ENCODE measurements around the gene KCND3.
A peak's percentile ranks its signal among the peaks of the same experiment; 100 is the strongest.

The KCND3 gene

DNA sequence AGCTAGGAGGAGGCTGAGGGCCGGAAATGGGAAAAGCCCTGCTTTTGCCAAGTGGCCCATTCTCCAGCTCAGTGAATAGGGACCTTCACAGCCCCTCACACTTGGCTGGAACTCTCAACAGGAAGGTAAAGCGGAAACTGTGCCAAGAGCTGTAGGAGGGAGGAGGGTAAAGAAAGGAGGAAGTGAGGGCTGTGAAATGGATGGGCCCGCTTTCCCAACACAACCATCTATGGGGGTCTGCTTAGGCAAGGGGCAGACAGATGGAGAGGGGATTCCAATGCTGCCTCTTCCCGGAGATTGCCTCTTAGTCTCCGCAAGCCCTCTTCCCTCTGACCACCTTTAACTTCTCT, 255.5 kb downstream of the KCND3 start:
- TF ChIP-seq, protein P1, sequence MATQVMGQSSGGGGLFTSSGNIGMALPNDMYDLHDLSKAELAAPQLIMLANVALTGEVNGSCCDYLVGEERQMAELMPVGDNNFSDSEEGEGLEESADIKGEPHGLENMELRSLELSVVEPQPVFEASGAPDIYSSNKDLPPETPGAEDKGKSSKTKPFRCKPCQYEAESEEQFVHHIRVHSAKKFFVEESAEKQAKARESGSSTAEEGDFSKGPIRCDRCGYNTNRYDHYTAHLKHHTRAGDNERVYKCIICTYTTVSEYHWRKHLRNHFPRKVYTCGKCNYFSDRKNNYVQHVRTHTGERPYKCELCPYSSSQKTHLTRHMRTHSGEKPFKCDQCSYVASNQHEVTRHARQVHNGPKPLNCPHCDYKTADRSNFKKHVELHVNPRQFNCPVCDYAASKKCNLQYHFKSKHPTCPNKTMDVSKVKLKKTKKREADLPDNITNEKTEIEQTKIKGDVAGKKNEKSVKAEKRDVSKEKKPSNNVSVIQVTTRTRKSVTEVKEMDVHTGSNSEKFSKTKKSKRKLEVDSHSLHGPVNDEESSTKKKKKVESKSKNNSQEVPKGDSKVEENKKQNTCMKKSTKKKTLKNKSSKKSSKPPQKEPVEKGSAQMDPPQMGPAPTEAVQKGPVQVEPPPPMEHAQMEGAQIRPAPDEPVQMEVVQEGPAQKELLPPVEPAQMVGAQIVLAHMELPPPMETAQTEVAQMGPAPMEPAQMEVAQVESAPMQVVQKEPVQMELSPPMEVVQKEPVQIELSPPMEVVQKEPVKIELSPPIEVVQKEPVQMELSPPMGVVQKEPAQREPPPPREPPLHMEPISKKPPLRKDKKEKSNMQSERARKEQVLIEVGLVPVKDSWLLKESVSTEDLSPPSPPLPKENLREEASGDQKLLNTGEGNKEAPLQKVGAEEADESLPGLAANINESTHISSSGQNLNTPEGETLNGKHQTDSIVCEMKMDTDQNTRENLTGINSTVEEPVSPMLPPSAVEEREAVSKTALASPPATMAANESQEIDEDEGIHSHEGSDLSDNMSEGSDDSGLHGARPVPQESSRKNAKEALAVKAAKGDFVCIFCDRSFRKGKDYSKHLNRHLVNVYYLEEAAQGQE (IDR thresholded peaks at IDR 0.05; ENCODE audit: insufficient replicate concordance, low read depth) = no peak
- 0 out of 2 replicates have a peak, but pooled peaks have one; percentile 22 for TF ChIP-seq POLR2AphosphoS5 (IDR thresholded peaks at IDR 0.05; ENCODE audit: low read depth)
- TF ChIP-seq GABPA (IDR thresholded peaks at IDR 0.05; ENCODE audit: low read depth) = no peak
- TF ChIP-seq, protein P2, sequence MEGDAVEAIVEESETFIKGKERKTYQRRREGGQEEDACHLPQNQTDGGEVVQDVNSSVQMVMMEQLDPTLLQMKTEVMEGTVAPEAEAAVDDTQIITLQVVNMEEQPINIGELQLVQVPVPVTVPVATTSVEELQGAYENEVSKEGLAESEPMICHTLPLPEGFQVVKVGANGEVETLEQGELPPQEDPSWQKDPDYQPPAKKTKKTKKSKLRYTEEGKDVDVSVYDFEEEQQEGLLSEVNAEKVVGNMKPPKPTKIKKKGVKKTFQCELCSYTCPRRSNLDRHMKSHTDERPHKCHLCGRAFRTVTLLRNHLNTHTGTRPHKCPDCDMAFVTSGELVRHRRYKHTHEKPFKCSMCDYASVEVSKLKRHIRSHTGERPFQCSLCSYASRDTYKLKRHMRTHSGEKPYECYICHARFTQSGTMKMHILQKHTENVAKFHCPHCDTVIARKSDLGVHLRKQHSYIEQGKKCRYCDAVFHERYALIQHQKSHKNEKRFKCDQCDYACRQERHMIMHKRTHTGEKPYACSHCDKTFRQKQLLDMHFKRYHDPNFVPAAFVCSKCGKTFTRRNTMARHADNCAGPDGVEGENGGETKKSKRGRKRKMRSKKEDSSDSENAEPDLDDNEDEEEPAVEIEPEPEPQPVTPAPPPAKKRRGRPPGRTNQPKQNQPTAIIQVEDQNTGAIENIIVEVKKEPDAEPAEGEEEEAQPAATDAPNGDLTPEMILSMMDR (IDR thresholded peaks at IDR 0.05; ENCODE audit: insufficient read depth, low read length) = no peak
- peak; percentile 93 for TF ChIP-seq SPI1 (IDR thresholded peaks at IDR 0.05; ENCODE audit: borderline replicate concordance, low read depth)
- H3K27ac ChIP-seq (replicated peaks) = peak overlapping the region; percentile 93
- H3K4me3 ChIP-seq (replicated peaks; ENCODE audit: insufficient read depth, low read length) = no peak overlapping the region
- peak in 1 of 2 experiments; percentile 81 for DNase-seq (ENCODE audit: low read depth in 1 of 2, low spot score in 1 of 2)
- no peaks in the 10 kb centered on the region for H3K27me3 ChIP-seq (ENCODE audit: insufficient read depth, poor library complexity, severe bottlenecking)

DNA sequence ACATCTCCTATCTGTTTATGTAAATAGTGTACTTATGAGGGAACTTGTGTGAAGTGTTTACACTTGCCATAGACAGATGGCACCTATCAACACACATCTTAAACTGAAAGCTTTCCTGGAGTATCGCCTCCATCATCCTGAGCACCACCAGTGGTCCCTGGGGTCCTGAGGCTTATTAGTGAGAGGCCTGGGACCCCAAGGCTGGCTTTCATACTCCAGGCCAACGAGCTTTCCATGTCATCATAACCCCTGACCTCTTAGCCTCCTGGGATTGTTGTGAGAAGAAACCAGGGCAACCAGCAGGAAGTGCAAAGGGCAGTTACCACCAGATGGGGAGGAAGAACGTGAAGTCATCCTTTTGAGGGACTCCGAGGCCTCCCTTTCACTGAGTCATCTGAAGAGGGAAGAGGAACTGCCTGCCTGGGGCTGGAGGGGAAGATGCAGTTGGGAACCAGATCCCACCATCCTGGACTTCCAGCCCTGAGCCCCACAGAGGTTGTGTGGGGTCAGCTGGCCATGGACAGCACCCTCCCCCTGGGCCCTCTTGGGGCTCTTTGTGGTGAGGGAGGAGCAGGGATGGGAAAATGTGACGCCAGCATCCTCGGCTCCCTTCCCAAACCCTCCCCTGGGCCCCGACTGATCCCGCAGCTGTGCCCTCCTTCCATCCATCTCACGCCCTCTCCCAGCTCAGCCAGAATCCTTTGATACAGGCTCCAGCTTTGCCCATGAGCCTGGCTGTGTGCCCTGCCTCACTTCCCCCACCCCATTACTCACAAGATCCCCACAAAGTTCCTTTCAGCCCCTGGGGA, 256.1 kb downstream of the KCND3 start:
- peak; percentile 92 to 98 for DNase-seq (ENCODE audit: low read depth in 1 of 2, low spot score in 1 of 2)
- Histone ChIP-seq H3K27ac (replicated peaks) (peak overlapping the region; percentile 93), H3K4me3 (replicated peaks; ENCODE audit: insufficient read depth, low read length) (peak overlapping the region; percentile 26), H3K27me3 (ENCODE audit: insufficient read depth, poor library complexity, severe bottlenecking) (no peaks in the 10 kb centered on the region)
- TF ChIP-seq GABPA (IDR thresholded peaks at IDR 0.05; ENCODE audit: low read depth) (no peak), SPI1 (IDR thresholded peaks at IDR 0.05; ENCODE audit: borderline replicate concordance, low read depth) (peak; percentile 96), POLR2AphosphoS5 (IDR thresholded peaks at IDR 0.05; ENCODE audit: low read depth) (peak; percentile 60; the same call in 1 of the 2 replicates)

DNA sequence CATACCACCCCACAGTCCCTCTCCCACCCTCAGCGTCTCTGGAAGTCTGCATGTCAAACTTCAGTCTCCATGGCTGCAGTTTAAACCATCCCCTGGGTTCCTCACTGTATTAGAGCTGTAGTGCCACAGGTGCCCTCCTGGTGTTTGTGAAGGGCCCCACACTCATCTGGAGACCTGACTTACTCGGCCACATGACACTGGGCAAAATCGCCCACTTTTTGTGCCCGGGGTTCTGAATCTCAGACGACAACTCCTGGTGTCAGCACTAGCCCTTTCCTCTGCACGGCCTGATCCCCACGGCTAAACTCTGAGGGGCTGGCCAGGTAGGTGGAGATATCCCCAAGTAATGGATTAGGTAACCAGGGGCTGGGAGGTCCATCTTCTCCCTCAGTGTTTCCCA, 256.8 kb downstream of the KCND3 start:
- Histone ChIP-seq H3K27me3 (ENCODE audit: insufficient read depth, poor library complexity, severe bottlenecking) (no peaks in the 10 kb centered on the region), H3K27ac (replicated peaks) (peak overlapping the region; percentile 93), H3K4me3 (replicated peaks; ENCODE audit: insufficient read depth, low read length) (no peak overlapping the region)
- TF ChIP-seq, protein P1 (IDR thresholded peaks at IDR 0.05; ENCODE audit: insufficient replicate concordance, low read depth) = no peak
- no peak for TF ChIP-seq POLR2AphosphoS5 (IDR thresholded peaks at IDR 0.05; ENCODE audit: low read depth)
- no peak for TF ChIP-seq SPI1 (IDR thresholded peaks at IDR 0.05; ENCODE audit: borderline replicate concordance, low read depth)
- TF ChIP-seq, protein P2 (IDR thresholded peaks at IDR 0.05; ENCODE audit: insufficient read depth, low read length) = no peak
- TF ChIP-seq GABPA (IDR thresholded peaks at IDR 0.05; ENCODE audit: low read depth) = no peak
- no peak for DNase-seq (ENCODE audit: low read depth in 1 of 2, low spot score in 1 of 2)

DNA sequence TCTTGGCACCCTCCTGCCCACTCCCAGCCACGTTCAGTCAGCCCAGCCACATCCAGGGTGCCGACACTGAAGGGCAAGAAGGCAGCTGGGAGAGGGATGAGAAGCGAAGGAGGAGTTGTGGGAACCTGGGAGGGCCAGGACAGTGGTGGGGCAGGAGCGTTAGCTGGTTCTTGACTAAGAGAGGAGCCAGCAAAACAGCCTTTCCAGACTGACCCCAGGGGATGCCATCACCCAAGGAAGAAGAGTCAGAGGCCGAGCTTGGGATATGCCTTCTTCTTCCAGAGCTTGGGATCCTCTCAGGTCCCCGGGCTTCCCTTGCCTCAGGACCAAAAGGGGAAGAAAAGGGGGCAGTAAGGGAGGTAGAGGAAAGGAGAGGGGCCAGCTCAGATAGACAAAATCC, 257.5 kb downstream of the KCND3 start:
- TF ChIP-seq SPI1 (IDR thresholded peaks at IDR 0.05; ENCODE audit: borderline replicate concordance, low read depth) (no peak), GABPA (IDR thresholded peaks at IDR 0.05; ENCODE audit: low read depth) (no peak), POLR2AphosphoS5 (IDR thresholded peaks at IDR 0.05; ENCODE audit: low read depth) (no peak)
- TF ChIP-seq, protein P1 (IDR thresholded peaks at IDR 0.05; ENCODE audit: insufficient replicate concordance, low read depth) = no peak
- TF ChIP-seq, protein P2 (IDR thresholded peaks at IDR 0.05; ENCODE audit: insufficient read depth, low read length) = no peak
- Histone ChIP-seq H3K27me3 (ENCODE audit: insufficient read depth, poor library complexity, severe bottlenecking) (no peaks in the 10 kb centered on the region), H3K27ac (replicated peaks) (peak overlapping the region; percentile 93), H3K4me3 (replicated peaks; ENCODE audit: insufficient read depth, low read length) (no peak overlapping the region)
- DNase-seq (ENCODE audit: low read depth in 1 of 2, low spot score in 1 of 2) = no peak
